Panc1 (cell line): ENCODE measurements around the gene SMPX.

ENCODE experiments used
- SIN3A ChIP-seq: IDR thresholded peaks from 2 replicates; pipeline ENCODE4 v1.6.1; 2012; ENCODE audit warnings: low read depth, mild to moderate bottlenecking, low read length, moderate library complexity, borderline replicate concordance; ENCODE audit not compliant: insufficient read depth
- TF ChIP-seq, protein P1 (sequence below): fragments of 450-650 bp; IDR thresholded peaks from 2 replicates; pipeline ENCODE4 v1.5.1; 2017; ENCODE audit warnings: mild to moderate bottlenecking
- TF ChIP-seq, protein P2 (sequence below), 2 experiments: IDR thresholded peaks; 2 replicates each; pipeline ENCODE4 v1.6.1; 2011 to 2012; ENCODE audit warnings: low read depth in 2 of 2, control low read depth in 1 of 2, low read length in 1 of 2, mild to moderate bottlenecking in 1 of 2, moderate library complexity in 1 of 2; ENCODE audit not compliant: insufficient read depth in 1 of 2

DNA sequence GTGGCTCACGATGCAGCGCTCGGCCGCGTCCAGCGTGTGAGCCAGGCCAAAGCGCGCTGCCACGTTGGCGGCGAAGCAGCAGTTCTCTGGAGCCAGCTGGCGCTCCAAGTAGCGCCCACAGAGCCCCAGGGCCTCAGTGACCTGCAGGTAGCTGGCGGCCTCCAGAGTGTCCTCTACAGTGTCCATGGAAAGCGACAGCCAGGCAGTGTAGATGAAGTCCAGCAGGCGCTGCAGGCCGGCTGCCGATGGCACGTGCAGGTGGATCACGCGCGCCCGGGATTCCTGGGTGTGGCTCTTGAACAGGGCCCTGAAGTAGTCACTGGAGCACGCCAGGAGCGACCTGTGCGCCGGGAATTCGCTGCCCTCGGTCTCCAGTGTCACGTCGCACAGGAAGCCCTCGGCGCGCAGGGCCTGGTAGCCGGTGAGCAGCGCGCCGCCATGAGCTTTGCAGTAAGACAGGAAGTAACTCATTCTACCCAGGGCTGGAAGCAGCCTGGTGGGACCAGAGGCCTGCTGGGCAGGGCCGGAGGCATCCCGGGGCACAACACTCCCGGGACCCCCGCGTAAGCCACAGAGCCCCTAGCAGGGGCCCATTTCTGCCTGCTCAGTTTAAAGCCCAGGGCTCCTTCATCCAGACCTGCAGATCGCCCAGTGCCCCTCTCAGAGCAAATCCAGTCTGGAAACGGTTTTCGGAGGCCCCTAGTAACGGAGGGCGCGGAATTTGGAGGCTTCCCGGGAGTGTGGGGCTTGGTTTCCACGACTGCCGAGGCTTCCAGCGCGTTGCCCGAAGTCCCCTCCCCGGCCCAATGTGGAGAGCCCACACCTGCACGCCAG, 100.4 kb downstream of the SMPX start:
- TF ChIP-seq, protein P1, sequence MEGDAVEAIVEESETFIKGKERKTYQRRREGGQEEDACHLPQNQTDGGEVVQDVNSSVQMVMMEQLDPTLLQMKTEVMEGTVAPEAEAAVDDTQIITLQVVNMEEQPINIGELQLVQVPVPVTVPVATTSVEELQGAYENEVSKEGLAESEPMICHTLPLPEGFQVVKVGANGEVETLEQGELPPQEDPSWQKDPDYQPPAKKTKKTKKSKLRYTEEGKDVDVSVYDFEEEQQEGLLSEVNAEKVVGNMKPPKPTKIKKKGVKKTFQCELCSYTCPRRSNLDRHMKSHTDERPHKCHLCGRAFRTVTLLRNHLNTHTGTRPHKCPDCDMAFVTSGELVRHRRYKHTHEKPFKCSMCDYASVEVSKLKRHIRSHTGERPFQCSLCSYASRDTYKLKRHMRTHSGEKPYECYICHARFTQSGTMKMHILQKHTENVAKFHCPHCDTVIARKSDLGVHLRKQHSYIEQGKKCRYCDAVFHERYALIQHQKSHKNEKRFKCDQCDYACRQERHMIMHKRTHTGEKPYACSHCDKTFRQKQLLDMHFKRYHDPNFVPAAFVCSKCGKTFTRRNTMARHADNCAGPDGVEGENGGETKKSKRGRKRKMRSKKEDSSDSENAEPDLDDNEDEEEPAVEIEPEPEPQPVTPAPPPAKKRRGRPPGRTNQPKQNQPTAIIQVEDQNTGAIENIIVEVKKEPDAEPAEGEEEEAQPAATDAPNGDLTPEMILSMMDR = no peak
- TF ChIP-seq, protein P2, sequence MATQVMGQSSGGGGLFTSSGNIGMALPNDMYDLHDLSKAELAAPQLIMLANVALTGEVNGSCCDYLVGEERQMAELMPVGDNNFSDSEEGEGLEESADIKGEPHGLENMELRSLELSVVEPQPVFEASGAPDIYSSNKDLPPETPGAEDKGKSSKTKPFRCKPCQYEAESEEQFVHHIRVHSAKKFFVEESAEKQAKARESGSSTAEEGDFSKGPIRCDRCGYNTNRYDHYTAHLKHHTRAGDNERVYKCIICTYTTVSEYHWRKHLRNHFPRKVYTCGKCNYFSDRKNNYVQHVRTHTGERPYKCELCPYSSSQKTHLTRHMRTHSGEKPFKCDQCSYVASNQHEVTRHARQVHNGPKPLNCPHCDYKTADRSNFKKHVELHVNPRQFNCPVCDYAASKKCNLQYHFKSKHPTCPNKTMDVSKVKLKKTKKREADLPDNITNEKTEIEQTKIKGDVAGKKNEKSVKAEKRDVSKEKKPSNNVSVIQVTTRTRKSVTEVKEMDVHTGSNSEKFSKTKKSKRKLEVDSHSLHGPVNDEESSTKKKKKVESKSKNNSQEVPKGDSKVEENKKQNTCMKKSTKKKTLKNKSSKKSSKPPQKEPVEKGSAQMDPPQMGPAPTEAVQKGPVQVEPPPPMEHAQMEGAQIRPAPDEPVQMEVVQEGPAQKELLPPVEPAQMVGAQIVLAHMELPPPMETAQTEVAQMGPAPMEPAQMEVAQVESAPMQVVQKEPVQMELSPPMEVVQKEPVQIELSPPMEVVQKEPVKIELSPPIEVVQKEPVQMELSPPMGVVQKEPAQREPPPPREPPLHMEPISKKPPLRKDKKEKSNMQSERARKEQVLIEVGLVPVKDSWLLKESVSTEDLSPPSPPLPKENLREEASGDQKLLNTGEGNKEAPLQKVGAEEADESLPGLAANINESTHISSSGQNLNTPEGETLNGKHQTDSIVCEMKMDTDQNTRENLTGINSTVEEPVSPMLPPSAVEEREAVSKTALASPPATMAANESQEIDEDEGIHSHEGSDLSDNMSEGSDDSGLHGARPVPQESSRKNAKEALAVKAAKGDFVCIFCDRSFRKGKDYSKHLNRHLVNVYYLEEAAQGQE (IDR thresholded peaks at IDR 0.05; ENCODE audit: insufficient read depth in 1 of 2, low read depth in 2 of 2, low read length in 1 of 2) = no peak
- no peak for TF ChIP-seq SIN3A
